H1 (cell line): ENCODE measurements around the gene P3H2. TPM values are rescaled to one million over a fixed set of nuclear protein-coding genes. Genes with fewer than 3 reads are reported as not detected.

ENCODE experiments used
- ATF3 ChIP-seq: IDR thresholded peaks from 2 replicates; pipeline ENCODE4 v1.6.1; 2011; ENCODE audit warnings: low read depth, mild to moderate bottlenecking, low read length; ENCODE audit not compliant: insufficient read depth
- GABPA ChIP-seq: IDR thresholded peaks from 2 replicates; pipeline ENCODE4 v1.6.1; 2011; ENCODE audit warnings: mild to moderate bottlenecking, low read length, moderate library complexity, borderline replicate concordance; ENCODE audit not compliant: insufficient read depth
- SAP30 ChIP-seq: fragments of 300-600 bp; sonication (generic); IDR thresholded peaks from 2 replicates; pipeline ENCODE4 v1.7.1; 2012; ENCODE audit warnings: low read length, moderate library complexity, mild to moderate bottlenecking, inconsistent platforms; ENCODE audit not compliant: insufficient read depth, insufficient replicate concordance
- SIX5 ChIP-seq: IDR thresholded peaks from 2 replicates; pipeline ENCODE4 v1.6.1; 2011; ENCODE audit warnings: mild to moderate bottlenecking, low read depth, low read length
- SP4 ChIP-seq: IDR thresholded peaks from 2 replicates; pipeline ENCODE4 v1.6.1; 2012; ENCODE audit warnings: low read length, inconsistent platforms
- USF2 ChIP-seq: IDR thresholded peaks from 2 replicates; pipeline ENCODE4 v1.6.1; 2011; ENCODE audit warnings: low read length, improper control_type of control experiment
- polyA plus RNA-seq, 7 experiments: library from polyadenylated mRNA; depleted of rRNA in 3 of 7; stranded (reverse) in 5 of 7; unstranded in 2 of 7; fragments of >200 nt in 5 of 7; fragments of 200-250 nt in 2 of 7; gene quantifications; 1 replicate in 5 of 7; 2 replicates in 1 of 7; 4 replicates in 1 of 7; pipeline versions ENCODE4 v1.2.1 to v1.2.3, GENCODE V29; 2011 to 2013; ENCODE audit warnings: missing spikeins in 2 of 7, mixed read lengths in 2 of 7
- total RNA-seq: library from RNA; stranded (reverse); fragmentation: NEBNext Ultra II Directional; extraction: Animal tissue kit (Norgen Biotek cat#: 25700); gene quantifications from 2 replicates; pipeline ENCODE4 v1.2.1, GENCODE V29; 2021

P3H2 gene
- total and polyA plus RNA-seq, 2 of the 8 experiments (the other 6 are each of a cell fraction or from before 2014, with no cell fraction given), result 40.5 to 60.4 TPM

- TF ChIP-seq USF2 (no peak), GABPA (no peak), ATF3 (no peak), SP4 (no peak), SIX5 (no peak), SAP30 (no peak)
Observed at GRCh38 chr3:190014940-190015339, 105.8 kb downstream of the P3H2 start (continued).
